Activated CD4-positive, alpha-beta T cell treated with anti-CD3 and anti-CD28 coated beads, Interleukin-2, amount 10 ng/mL, durations not matched to agents 7 days and 5 days (primary cell): ENCODE data around the gene PCDHGA7. TPM values are rescaled to one million over a fixed set of nuclear protein-coding genes. Genes with fewer than 3 reads are reported as not detected.
"Not testable (repeated sequence)": the region's sequence is repeated elsewhere in the genome, so short reads cannot be mapped to it uniquely, and the experiment has no call there.

Source experiments
- CTCF ChIA-PET: fragments of 350-600 bp; sonication (Branson Sonifier 250); formaldehyde crosslinking; loops from one replicate; lab custom pipeline; 2021; ENCODE audit warnings: antibody characterized with exemption; lab: Charles Lee
- POLR2A ChIA-PET: fragments of 350-600 bp; sonication (Branson Sonifier 250); formaldehyde crosslinking; loops from one replicate; lab custom pipeline; 2021; ENCODE audit warnings: antibody characterized with exemption; lab: Charles Lee
- DNase-seq: peaks from one replicate; pipeline ENCODE4 v3.0.0-alpha.2; 2020
- H3K27ac Mint-ChIP-seq: one replicate; pipeline ENCODE4 v1.8.0; 2021; ENCODE audit warnings: mild to moderate bottlenecking, moderate library complexity, mixed read lengths
- H3K27me3 Mint-ChIP-seq: one replicate; pipeline ENCODE4 v1.8.0; 2021; ENCODE audit warnings: mixed read lengths
- H3K36me3 Mint-ChIP-seq: one replicate; pipeline ENCODE4 v1.8.0; 2021; ENCODE audit warnings: low read depth, mixed read lengths
- H3K4me1 Mint-ChIP-seq: one replicate; pipeline ENCODE4 v1.8.0; 2021; ENCODE audit warnings: mixed read lengths
- H3K4me3 Mint-ChIP-seq: one replicate; pipeline ENCODE4 v1.8.0; 2021; ENCODE audit warnings: mild to moderate bottlenecking, moderate library complexity, mixed read lengths
- H3K9me3 Mint-ChIP-seq: one replicate; pipeline ENCODE4 v1.8.0; 2021; ENCODE audit warnings: mixed read lengths
- total RNA-seq, 2 experiments: library from RNA; stranded (reverse); gene quantifications; one replicate each; pipeline ENCODE4 v1.2.3, GENCODE V29; 2021

PCDHGA7 gene
- total RNA-seq, 2 experiments from 2014 or later, result not detected

DNA sequence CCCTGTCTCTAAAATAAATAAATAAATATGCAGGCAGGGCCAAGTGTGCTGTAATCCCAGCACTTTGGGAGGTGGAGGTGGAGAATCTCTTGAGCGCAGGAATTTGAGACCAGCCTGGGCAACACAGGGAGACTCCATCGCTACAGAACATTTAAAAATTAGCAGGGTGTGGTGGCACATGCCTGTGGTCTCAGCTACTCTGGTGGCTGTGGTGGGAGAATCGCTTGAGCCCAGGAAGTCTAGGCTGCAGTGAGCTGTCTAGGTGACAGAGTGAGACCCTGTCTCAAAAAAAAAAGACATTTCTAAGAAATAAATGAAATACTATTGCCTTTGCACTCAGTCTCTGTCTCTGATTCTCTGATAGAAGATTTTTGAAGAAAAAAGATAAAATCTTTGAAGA lies 29.0 kb downstream of the PCDHGA7 start:
- no peak overlapping the region for H3K4me3 Mint-ChIP-seq
- peaks cover 15% of the 10 kb centered on the region for H3K4me1 Mint-ChIP-seq
- H3K27me3 Mint-ChIP-seq, result peaks cover 64% of the 10 kb centered on the region
- no peak overlapping the region for H3K27ac Mint-ChIP-seq
- POLR2A ChIA-PET, result no interaction called here
- H3K36me3 Mint-ChIP-seq, result peaks cover 16% of the 10 kb centered on the region
- CTCF ChIA-PET, result interaction anchor here (0.6 to 2.3 kb wide), 2 partner anchors 91 to 103 kb away, joined by 3 to 13 read pairs; no protein-coding TSS in a partner anchor
- no peak for DNase-seq
- H3K9me3 Mint-ChIP-seq, result peaks cover 24% of the 10 kb centered on the region

DNA sequence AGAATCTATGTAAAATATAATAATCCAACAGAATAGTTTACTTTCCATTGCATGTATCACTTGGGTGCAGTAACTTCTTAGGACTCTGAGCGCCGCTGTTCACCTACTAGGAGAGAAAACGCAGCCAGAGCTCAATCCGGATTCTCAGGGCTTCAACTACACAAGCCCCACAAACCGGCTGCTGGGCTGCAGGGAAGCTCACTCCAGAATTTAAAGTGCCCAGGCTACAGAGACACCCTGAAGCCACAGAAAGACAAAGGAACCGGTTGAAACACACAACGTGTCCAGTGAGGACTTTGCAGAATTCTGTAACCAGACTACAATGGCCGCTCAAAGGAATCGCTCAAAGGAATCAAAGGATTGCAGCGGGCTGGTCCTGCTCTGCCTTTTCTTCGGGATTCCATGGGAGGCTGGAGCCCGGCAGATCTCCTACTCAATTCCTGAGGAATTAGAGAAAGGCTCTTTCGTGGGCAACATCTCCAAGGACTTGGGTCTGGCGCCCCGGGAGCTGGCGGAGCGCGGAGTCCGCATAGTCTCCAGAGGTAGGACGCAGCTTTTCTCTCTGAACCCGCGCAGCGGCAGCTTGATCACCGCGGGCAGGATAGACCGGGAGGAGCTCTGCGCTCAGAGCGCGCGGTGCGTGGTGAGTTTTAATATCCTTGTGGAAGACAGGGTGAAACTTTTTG lies 30.5 kb downstream of the PCDHGA7 start, which contains the start of gene PCDHGA10:
TSS of gene PCDHGA10 (plus strand) at position 134 of the 686 bp plus-strand sequence. CDS start at position 323, 189 bp downstream.
- peak; percentile 47 for DNase-seq
- Mint-ChIP-seq H3K36me3 (peaks cover 18% of the 10 kb centered on the region), H3K4me1 (peaks cover 17% of the 10 kb centered on the region), H3K9me3 (peaks cover 26% of the 10 kb centered on the region), H3K4me3 (peak within 1 kb of the TSS; percentile 71), H3K27ac (peak within 1 kb of the TSS; percentile 50), H3K27me3 (peaks cover 64% of the 10 kb centered on the region)
- ChIA-PET POLR2A (interaction anchor here (0.6 kb wide), 1 partner anchor 15 kb away, joined by 3 read pairs; the partner anchor contains the start of gene PCDHGB5), CTCF (interaction anchor here (0.9 to 2.7 kb wide), 14 partner anchors 8 to 151 kb away, joined by 3 to 19 read pairs (median 9); partner anchors contain the start of genes PCDHGA11, PCDHGA12, PCDHGA5 and PCDHGA9)

DNA sequence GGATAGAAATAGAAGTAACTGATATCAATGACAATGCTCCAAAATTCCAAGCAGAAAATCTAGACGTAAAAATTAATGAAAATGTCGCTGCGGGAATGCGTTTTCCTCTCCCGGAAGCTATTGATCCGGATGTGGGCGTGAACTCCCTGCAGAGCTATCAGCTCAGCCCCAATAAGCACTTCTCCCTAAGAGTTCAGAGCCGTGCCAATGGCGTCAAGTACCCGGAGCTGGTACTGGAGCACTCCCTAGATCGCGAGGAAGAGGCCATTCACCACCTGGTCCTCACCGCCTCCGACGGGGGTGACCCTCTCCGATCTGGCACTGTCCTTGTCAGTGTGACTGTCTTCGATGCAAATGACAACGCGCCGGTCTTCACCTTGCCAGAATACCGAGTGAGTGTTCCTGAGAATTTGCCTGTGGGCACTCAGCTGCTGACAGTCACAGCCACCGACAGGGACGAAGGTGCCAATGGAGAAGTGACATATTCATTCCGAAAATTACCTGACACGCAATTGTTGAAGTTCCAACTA lies 31.1 kb downstream of the PCDHGA7 start:
- H3K27me3 Mint-ChIP-seq, result peaks cover 64% of the 10 kb centered on the region

DNA sequence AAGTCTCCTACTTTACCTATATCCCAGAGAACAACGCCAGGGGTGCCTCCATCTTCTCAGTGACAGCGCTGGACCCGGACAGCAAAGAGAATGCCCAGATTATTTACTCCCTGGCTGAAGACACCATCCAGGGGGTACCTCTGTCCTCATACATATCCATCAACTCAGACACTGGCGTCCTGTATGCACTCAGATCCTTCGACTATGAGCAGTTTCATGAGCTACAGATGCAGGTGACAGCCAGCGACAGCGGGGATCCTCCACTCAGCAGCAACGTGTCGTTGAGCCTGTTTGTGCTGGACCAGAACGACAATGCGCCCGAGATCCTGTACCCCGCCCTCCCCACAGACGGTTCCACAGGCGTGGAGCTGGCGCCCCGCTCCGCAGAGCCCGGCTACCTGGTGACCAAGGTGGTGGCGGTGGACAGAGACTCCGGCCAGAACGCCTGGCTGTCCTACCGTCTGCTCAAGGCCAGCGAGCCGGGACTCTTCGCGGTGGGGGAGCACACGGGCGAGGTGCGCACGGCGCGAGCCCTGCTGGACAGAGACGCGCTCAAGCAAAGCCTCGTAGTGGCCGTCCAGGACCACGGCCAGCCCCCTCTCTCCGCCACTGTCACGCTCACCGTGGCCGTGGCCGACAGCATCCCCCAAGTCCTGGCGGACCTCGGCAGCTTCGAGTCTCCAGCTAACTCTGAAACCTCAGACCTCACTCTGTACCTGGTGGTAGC lies 32.2 kb downstream of the PCDHGA7 start:
- Mint-ChIP-seq H3K4me1 (peaks cover 21% of the 10 kb centered on the region), H3K9me3 (peaks cover 24% of the 10 kb centered on the region), H3K27me3 (peaks cover 60% of the 10 kb centered on the region), H3K36me3 (peaks cover 19% of the 10 kb centered on the region)
- CTCF ChIA-PET, result interaction anchor here (2.2 to 2.7 kb wide), 5 partner anchors 16 to 149 kb away, joined by 8 to 19 read pairs (median 11); partner anchors contain the start of genes PCDHGA12, PCDHGB3 and PCDHGB5
- H3K27ac Mint-ChIP-seq, DNase-seq, POLR2A ChIA-PET, H3K4me3 Mint-ChIP-seq: not testable (repeated sequence)

More for the DNA sequence above, 31.1 kb downstream of the PCDHGA7 start:
- peak overlapping the region; percentile 38 for H3K27ac Mint-ChIP-seq
- POLR2A ChIA-PET, result no interaction called here
- CTCF ChIA-PET, result interaction anchor here (0.9 to 2.7 kb wide), 13 partner anchors 8 to 150 kb away, joined by 3 to 19 read pairs (median 10); partner anchors contain the start of genes PCDHGA11, PCDHGA12, PCDHGA9 and PCDHGB3
- no peak for DNase-seq
- H3K9me3 Mint-ChIP-seq, result peaks cover 28% of the 10 kb centered on the region
- peak overlapping the region; percentile 71 for H3K4me3 Mint-ChIP-seq
- peaks cover 23% of the 10 kb centered on the region for H3K36me3 Mint-ChIP-seq
- H3K4me1 Mint-ChIP-seq, result peaks cover 18% of the 10 kb centered on the region

DNA sequence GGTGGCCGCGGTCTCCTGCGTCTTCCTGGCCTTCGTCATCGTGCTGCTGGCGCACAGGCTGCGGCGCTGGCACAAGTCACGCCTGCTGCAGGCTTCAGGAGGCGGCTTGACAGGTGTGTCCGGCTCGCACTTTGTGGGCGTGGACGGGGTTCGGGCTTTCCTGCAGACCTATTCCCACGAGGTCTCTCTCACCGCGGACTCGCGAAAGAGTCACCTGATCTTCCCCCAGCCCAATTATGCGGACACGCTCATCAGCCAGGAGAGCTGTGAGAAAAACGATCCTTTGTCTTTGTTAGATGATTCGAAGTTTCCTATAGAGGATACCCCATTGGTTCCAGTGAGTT lies 32.7 kb downstream of the PCDHGA7 start:
- peaks cover 18% of the 10 kb centered on the region for H3K36me3 Mint-ChIP-seq
- H3K4me3 Mint-ChIP-seq, POLR2A ChIA-PET, DNase-seq, H3K27ac Mint-ChIP-seq: not testable (repeated sequence)
- H3K4me1 Mint-ChIP-seq, result peaks cover 21% of the 10 kb centered on the region
- peaks cover 61% of the 10 kb centered on the region for H3K27me3 Mint-ChIP-seq
- CTCF ChIA-PET, result interaction anchor here (2.7 kb wide), 1 partner anchor 149 kb away, joined by 14 read pairs; no protein-coding TSS in a partner anchor
- peaks cover 26% of the 10 kb centered on the region for H3K9me3 Mint-ChIP-seq

DNA sequence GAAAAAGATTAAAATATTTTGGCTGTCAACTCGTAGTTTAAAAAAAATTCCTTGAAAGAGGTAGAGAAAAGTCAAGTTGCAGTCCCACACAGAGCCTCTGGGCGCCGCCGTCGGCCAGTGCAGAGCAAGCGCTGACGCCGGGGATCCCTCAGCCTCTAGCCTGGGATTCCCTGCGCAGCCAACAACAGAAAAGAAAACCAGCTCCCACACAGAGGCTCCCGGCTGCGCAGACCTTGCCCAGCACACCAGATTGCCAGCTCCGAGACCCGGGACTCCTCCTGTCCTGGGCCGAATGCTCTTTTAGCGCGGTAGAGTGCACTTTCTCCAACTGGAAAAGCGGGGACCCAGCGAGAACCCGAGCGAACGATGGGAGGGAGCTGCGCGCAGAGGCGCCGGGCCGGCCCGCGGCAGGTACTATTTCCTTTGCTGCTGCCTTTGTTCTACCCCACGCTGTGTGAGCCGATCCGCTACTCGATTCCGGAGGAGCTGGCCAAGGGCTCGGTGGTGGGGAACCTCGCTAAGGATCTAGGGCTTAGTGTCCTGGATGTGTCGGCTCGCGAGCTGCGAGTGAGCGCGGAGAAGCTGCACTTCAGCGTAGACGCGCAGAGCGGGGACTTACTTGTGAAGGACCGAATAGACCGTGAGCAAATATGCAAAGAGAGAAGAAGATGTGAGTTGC lies 35.1 kb downstream of the PCDHGA7 start, which contains the start of gene PCDHGB7:
TSS of gene PCDHGB7 (plus strand) at position 184 of the 679 bp plus-strand sequence. CDS start at position 367, 183 bp downstream.
- DNase-seq, POLR2A ChIA-PET: not testable (repeated sequence)
- Mint-ChIP-seq H3K27me3 (peaks cover 72% of the 10 kb centered on the region), H3K36me3 (peaks cover 16% of the 10 kb centered on the region), H3K4me1 (peaks cover 21% of the 10 kb centered on the region), H3K4me3 (peak within 1 kb of the TSS; percentile 41), H3K27ac (peak within 1 kb of the TSS; percentile 50), H3K9me3 (peaks cover 31% of the 10 kb centered on the region)
- CTCF ChIA-PET, result interaction anchor here (0.6 to 3.8 kb wide), 10 partner anchors 13 to 208 kb away, joined by 3 to 18 read pairs (median 5); partner anchors contain the start of genes PCDHGA12, PCDHGA4, PCDHGB3 and PCDHGB5

DNA sequence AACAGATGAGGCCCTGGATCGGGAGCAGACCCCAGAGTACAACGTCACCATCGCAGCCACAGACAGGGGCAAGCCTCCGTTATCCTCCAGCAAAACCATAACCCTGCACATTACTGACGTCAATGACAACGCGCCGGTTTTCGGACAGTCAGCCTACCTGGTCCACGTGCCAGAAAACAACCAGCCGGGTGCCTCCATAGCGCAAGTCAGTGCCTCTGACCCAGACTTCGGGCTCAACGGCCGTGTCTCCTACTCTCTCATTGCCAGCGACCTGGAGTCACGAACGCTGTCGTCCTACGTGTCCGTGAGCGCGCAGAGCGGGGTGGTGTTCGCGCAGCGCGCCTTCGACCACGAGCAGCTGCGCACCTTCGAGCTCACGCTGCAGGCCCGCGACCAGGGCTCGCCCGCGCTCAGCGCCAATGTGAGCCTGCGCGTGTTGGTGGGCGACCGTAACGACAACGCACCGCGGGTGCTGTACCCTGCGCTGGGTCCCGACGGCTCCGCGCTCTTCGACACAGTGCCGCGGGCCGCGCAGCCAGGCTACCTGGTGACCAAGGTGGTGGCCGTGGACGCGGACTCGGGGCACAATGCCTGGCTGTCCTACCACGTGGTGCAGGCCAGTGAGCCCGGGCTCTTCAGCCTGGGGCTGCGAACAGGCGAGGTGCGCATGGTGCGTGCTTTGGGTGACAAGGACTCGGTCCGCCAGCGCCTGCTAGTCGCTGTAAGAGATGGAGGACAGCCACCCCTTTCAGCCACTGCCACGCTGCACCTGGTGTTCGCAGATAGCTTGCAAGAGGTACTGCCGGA lies 36.7 kb downstream of the PCDHGA7 start:
- Mint-ChIP-seq H3K27me3 (peaks cover 69% of the 10 kb centered on the region), H3K36me3 (peaks cover 15% of the 10 kb centered on the region), H3K27ac (peak overlapping the region; percentile 32), H3K4me1 (peaks cover 10% of the 10 kb centered on the region), H3K4me3 (peak overlapping the region; percentile 5), H3K9me3 (peaks cover 30% of the 10 kb centered on the region)
- CTCF ChIA-PET, result interaction anchor here (0.8 to 3.8 kb wide), 8 partner anchors 11 to 145 kb away, joined by 3 to 22 read pairs (median 5); partner anchors contain the start of genes PCDHGA12, PCDHGB5 and PCDHGB6
- POLR2A ChIA-PET, result no interaction called here
- DNase-seq, result no peak

DNA sequence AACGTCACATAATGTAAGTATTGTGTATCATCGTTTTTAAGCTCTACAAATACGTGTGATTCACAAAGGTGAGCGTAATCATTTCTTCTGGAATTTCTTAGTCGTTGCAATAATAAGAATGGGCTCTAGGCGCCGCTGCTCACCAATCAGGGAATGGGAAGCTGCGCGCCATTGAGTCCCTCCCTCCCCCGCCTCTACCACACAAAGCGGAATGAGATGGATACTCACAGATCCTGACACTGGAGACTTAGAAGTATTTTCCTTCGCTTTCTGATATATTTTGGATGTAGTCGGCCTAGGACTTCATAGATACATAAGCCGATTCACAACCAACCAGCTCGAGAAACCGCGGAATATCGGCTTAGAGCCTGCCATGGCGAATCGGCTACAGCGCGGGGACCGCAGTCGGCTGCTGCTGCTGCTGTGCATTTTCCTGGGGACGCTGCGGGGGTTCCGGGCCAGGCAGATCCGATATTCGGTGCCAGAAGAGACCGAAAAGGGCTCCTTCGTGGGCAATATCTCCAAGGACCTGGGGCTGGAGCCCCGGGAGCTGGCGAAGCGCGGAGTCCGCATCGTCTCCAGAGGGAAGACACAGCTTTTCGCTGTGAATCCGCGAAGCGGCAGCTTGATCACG lies 38.4 kb downstream of the PCDHGA7 start, which contains the start of gene PCDHGA11:
TSS of gene PCDHGA11 (plus strand) at position 197 of the 634 bp plus-strand sequence. CDS start at position 374, 177 bp downstream.
- Mint-ChIP-seq H3K27me3 (peaks cover 67% of the 10 kb centered on the region), H3K4me1 (peaks cover 8% of the 10 kb centered on the region), H3K27ac (peak within 1 kb of the TSS; percentile 73), H3K4me3 (peak within 1 kb of the TSS; percentile 66), H3K36me3 (peaks cover 10% of the 10 kb centered on the region), H3K9me3 (peaks cover 24% of the 10 kb centered on the region)
- peak; percentile 38 for DNase-seq
- ChIA-PET CTCF (interaction anchor here (0.6 to 2.8 kb wide), 23 partner anchors 8 to 239 kb away, joined by 3 to 22 read pairs (median 4); partner anchors contain the start of genes DIAPH1, PCDHB16, PCDHGA10 and PCDHGA12), POLR2A (no interaction called here)

DNA sequence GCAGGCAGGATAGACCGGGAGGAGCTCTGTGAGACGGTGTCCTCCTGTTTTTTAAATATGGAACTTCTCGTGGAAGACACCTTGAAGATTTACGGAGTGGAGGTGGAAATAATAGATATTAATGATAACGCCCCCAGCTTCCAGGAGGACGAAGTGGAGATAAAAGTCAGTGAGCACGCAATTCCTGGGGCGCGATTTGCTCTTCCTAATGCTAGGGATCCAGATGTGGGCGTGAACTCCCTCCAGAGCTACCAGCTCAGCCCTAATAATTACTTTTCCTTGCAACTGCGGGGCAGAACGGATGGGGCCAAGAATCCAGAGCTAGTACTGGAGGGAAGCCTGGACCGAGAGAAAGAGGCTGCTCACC lies 38.9 kb downstream of the PCDHGA7 start:
- Mint-ChIP-seq H3K27ac (no peak overlapping the region), H3K27me3 (peaks cover 63% of the 10 kb centered on the region), H3K4me3 (peak overlapping the region; percentile 66), H3K4me1 (peaks cover 8% of the 10 kb centered on the region), H3K9me3 (peaks cover 24% of the 10 kb centered on the region), H3K36me3 (peaks cover 10% of the 10 kb centered on the region)
- no peak for DNase-seq
- ChIA-PET CTCF (interaction anchor here (0.6 to 2.8 kb wide), 21 partner anchors 9 to 198 kb away, joined by 3 to 22 read pairs (median 4); partner anchors contain the start of genes DIAPH1, PCDHGA10, PCDHGA12 and PCDHGA2), POLR2A (no interaction called here)

DNA sequence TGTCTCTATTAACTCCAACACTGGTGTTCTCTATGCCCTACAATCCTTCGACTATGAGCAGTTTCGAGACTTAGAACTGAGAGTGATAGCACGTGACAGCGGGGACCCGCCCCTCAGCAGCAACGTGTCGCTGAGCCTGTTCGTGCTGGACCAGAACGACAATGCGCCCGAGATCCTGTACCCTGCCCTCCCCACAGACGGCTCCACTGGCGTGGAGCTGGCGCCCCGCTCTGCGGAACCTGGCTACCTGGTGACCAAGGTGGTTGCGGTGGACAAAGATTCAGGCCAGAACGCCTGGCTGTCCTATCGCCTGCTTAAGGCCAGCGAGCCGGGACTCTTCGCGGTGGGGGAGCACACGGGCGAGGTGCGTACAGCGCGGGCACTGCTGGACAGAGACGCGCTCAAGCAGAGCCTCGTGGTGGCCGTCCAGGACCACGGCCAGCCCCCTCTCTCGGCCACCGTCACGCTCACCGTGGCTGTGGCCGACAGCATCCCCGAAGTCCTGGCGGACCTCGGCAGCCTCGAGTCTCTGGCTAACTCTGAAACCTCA lies 40.3 kb downstream of the PCDHGA7 start:
- peaks cover 8% of the 10 kb centered on the region for H3K4me1 Mint-ChIP-seq
- peaks cover 27% of the 10 kb centered on the region for H3K9me3 Mint-ChIP-seq
- ChIA-PET CTCF (interaction anchor here (1.0 kb wide), 1 partner anchor 115 kb away, joined by 3 read pairs; no protein-coding TSS in a partner anchor), POLR2A (no interaction called here)
- H3K36me3 Mint-ChIP-seq, result peaks cover 10% of the 10 kb centered on the region
- no peak overlapping the region for H3K27ac Mint-ChIP-seq
- peaks cover 56% of the 10 kb centered on the region for H3K27me3 Mint-ChIP-seq
- H3K4me3 Mint-ChIP-seq, result no peak overlapping the region
- DNase-seq, result no peak
